H9 (cell line): ENCODE results near the gene CCBE1. TPM values are rescaled to one million over a fixed set of nuclear protein-coding genes. Genes with fewer than 3 reads are reported as not detected.
A peak's percentile ranks its signal among the peaks of the same experiment; 100 is the strongest.

Experiments used
- DNase-seq: peaks from one replicate; pipeline ENCODE4 v3.0.0-alpha.2; 2017
- H2AFZ ChIP-seq: one replicate; pipeline ENCODE4 v1.6.1; 2013; ENCODE audit warnings: mild to moderate bottlenecking, low read length, control low read depth, moderate library complexity
- H2AK5ac ChIP-seq: 2 replicates; pipeline ENCODE4 v1.6.1; 2013; ENCODE audit warnings: low read length, control low read depth, mixed read lengths; ENCODE audit not compliant: insufficient read length
- H2BK120ac ChIP-seq: one replicate; pipeline ENCODE4 v1.6.1; 2013; ENCODE audit warnings: low read depth, mild to moderate bottlenecking, low read length, control low read depth, inconsistent platforms; ENCODE audit not compliant: poor library complexity, severe bottlenecking
- H2BK12ac ChIP-seq: 2 replicates; pipeline ENCODE4 v1.6.1; 2013; ENCODE audit warnings: low read length, control low read depth, mixed read lengths, low read depth; ENCODE audit not compliant: insufficient read length
- H2BK15ac ChIP-seq: 2 replicates; pipeline ENCODE4 v1.6.1; 2013; ENCODE audit warnings: low read depth, low read length, control low read depth
- H2BK20ac ChIP-seq: one replicate; pipeline ENCODE4 v1.6.1; 2013; ENCODE audit warnings: low read depth, mild to moderate bottlenecking, low read length, control low read depth, inconsistent platforms; ENCODE audit not compliant: poor library complexity, severe bottlenecking
- H2BK5ac ChIP-seq: 2 replicates; pipeline ENCODE4 v1.6.1; 2013; ENCODE audit warnings: low read length, control low read depth, mixed read lengths; ENCODE audit not compliant: insufficient read length
- H3K14ac ChIP-seq: 2 replicates; pipeline ENCODE4 v1.6.1; 2013; ENCODE audit warnings: low read length, control low read depth; ENCODE audit not compliant: insufficient read depth
- H3K18ac ChIP-seq: 2 replicates; pipeline ENCODE4 v1.6.1; 2013; ENCODE audit warnings: low read depth, mild to moderate bottlenecking, mixed read lengths, low read length, control low read depth; ENCODE audit not compliant: insufficient read length
- H3K23ac ChIP-seq: 2 replicates; pipeline ENCODE4 v1.6.1; 2013; ENCODE audit warnings: low read length, control low read depth, mixed read lengths, low read depth; ENCODE audit not compliant: insufficient read length
- H3K23me2 ChIP-seq: 2 replicates; pipeline ENCODE4 v1.6.1; 2013; ENCODE audit warnings: low read depth, mild to moderate bottlenecking, mixed read lengths, low read length, control low read depth; ENCODE audit not compliant: insufficient read length, poor library complexity, severe bottlenecking
- H3K27ac ChIP-seq: 2 replicates; pipeline ENCODE4 v1.5.1; 2013; ENCODE audit warnings: low read length, control low read depth, mixed read lengths, low read depth; ENCODE audit not compliant: insufficient read length
- H3K27me3 ChIP-seq: 2 replicates; pipeline ENCODE4 v1.6.1; 2013; ENCODE audit warnings: low read length, control low read depth, inconsistent platforms; ENCODE audit not compliant: insufficient read depth
- H3K4ac ChIP-seq: 2 replicates; pipeline ENCODE4 v1.6.1; 2013; ENCODE audit warnings: low read depth, mild to moderate bottlenecking, control low read depth, inconsistent platforms, low read length, moderate library complexity
- H3K4me1 ChIP-seq: 2 replicates; pipeline ENCODE4 v1.6.1; 2013; ENCODE audit warnings: low read length, control low read depth, inconsistent platforms; ENCODE audit not compliant: insufficient read depth
- H3K4me2 ChIP-seq: 2 replicates; pipeline ENCODE4 v1.6.1; 2013; ENCODE audit warnings: low read length, control low read depth, mixed read lengths; ENCODE audit not compliant: insufficient read length, insufficient read depth
- H3K56ac ChIP-seq: 2 replicates; pipeline ENCODE4 v1.6.1; 2013; ENCODE audit warnings: low read depth, mild to moderate bottlenecking, mixed read lengths, low read length, control low read depth; ENCODE audit not compliant: insufficient read length
- H3K79me1 ChIP-seq: 2 replicates; pipeline ENCODE4 v1.6.1; 2013; ENCODE audit warnings: low read depth, mild to moderate bottlenecking, moderate library complexity, low read length, control low read depth, inconsistent platforms; ENCODE audit not compliant: insufficient read depth, poor library complexity, severe bottlenecking
- H3K79me2 ChIP-seq: 2 replicates; pipeline ENCODE4 v1.6.1; 2013; ENCODE audit warnings: low read length, control low read depth, inconsistent platforms; ENCODE audit not compliant: insufficient read depth
- H3K9ac ChIP-seq: 2 replicates; pipeline ENCODE4 v1.6.1; 2013; ENCODE audit warnings: low read length, control low read depth, mixed read lengths; ENCODE audit not compliant: insufficient read length; ENCODE audit errors: extremely low read depth
- H3K9me3 ChIP-seq: one replicate; pipeline ENCODE4 v1.6.1; 2013; ENCODE audit warnings: low read depth, low read length, inconsistent platforms; ENCODE audit not compliant: control insufficient read depth
- H3T11ph ChIP-seq: one replicate; pipeline ENCODE4 v1.6.1; 2013; ENCODE audit warnings: mild to moderate bottlenecking, low read length, control low read depth, inconsistent platforms
- H4K20me1 ChIP-seq: one replicate; pipeline ENCODE4 v1.6.1; 2013; ENCODE audit not compliant: control insufficient read depth, insufficient read length, insufficient read depth
- H4K5ac ChIP-seq: 2 replicates; pipeline ENCODE4 v1.6.1; 2013; ENCODE audit warnings: low read depth, mild to moderate bottlenecking, mixed read lengths, low read length, control low read depth; ENCODE audit not compliant: insufficient read length
- H4K8ac ChIP-seq: replicated peaks from 2 replicates; pipeline ENCODE4 v1.6.1; 2013; ENCODE audit warnings: low read length, control low read depth, mixed read lengths, low read depth; ENCODE audit not compliant: insufficient read length
- H4K91ac ChIP-seq: 2 replicates; pipeline ENCODE4 v1.6.1; 2013; ENCODE audit warnings: low read depth, mild to moderate bottlenecking, moderate library complexity, mixed read lengths, low read length, control low read depth; ENCODE audit not compliant: insufficient read length
- H3K27ac Mint-ChIP-seq, 3 experiments: 2 replicates in 2 of 3; 3 replicates in 1 of 3; pipeline ENCODE4 v1.8.0; 2020 to 2021; ENCODE audit warnings: mixed read lengths in 3 of 3, mild to moderate bottlenecking in 1 of 3, moderate library complexity in 1 of 3
- H3K27me3 Mint-ChIP-seq: 2 replicates; pipeline ENCODE4 v1.8.0; 2021; ENCODE audit warnings: low read depth, mild to moderate bottlenecking, moderate library complexity, mixed read lengths
- H3K36me3 Mint-ChIP-seq, 3 experiments: 2 replicates in 2 of 3; 3 replicates in 1 of 3; pipeline ENCODE4 v1.8.0; 2020 to 2021; ENCODE audit warnings: low read depth in 3 of 3, mixed read lengths in 3 of 3; ENCODE audit not compliant: insufficient read depth in 1 of 3
- H3K4me1 Mint-ChIP-seq, 2 experiments: 2 replicates each; pipeline ENCODE4 v1.8.0; 2020; ENCODE audit warnings: mixed read lengths in 2 of 2
- H3K4me3 Mint-ChIP-seq, 2 experiments: 2 replicates in 1 of 2; 3 replicates in 1 of 2; pipeline ENCODE4 v1.8.0; 2020 to 2021; ENCODE audit warnings: mild to moderate bottlenecking in 2 of 2, mixed read lengths in 2 of 2, moderate library complexity in 1 of 2
- H3K9me3 Mint-ChIP-seq, 2 experiments: 2 replicates in 1 of 2; 3 replicates in 1 of 2; pipeline ENCODE4 v1.8.0; 2020; ENCODE audit warnings: mild to moderate bottlenecking in 2 of 2, mixed read lengths in 2 of 2, moderate library complexity in 1 of 2
- WGBS: extraction: QIAGEN DNeasy Blood & Tissue Kit; methylation state at CpG from one replicate; pipeline ENCODE4 v1.1.7; 2013; ENCODE audit warnings: missing lambda C conversion rate, low lambda C conversion rate, mixed read lengths; ENCODE audit not compliant: insufficient read length; ENCODE audit errors: extremely low coverage; 5-methylcytosine and 5-hydroxymethylcytosine counted together
- total RNA-seq: library from RNA; stranded (reverse); gene quantifications from 2 replicates; pipeline ENCODE4 v1.2.1, GENCODE V29; 2021
- TF ChIP-seq, protein P1 (sequence below): fragments of 200-600 bp; sonication (generic); conservative IDR thresholded peaks from 3 replicates; pipeline ENCODE4 v1.8.0; 2021; ENCODE audit warnings: antibody characterized with exemption, mild to moderate bottlenecking

Gene CCBE1
- total RNA-seq, 1 experiment from 2014 or later: 0.39 TPM

DNA sequence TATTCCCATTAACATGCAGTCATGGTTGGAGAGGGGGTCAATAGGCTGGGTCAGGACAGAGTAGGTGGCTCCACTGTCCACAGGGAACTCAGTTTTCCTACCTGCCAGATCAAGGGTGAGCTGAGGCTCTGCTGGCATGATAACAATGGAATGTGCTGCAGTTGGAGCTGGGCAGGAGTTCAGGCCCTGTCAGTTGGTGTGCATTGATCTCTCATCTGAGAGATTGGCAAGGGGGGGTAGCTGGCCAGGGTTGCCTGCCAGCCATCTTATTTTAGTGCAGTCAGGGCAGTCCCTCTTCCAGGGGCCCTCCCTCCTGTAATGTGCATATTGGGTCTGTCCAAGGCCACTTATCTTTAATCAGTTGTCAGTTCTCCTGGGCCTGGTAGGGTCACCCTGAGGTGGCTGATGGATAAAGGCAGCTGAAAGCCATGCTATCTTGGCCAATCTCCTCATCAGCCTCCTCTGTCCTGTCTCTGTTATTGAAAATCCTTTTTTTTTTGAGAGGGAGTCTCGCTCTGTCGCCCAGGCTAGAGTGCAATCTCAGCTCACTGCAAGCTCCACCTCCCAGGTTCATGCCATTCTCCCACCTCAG is 38.1 kb upstream of the CCBE1 start:
- no peak for DNase-seq
- no peaks in the 10 kb centered on the region for H3K79me1 ChIP-seq
- H3K18ac ChIP-seq: no peak overlapping the region
- no peaks in the 10 kb centered on the region for H3K9me3 ChIP-seq
- no CpG with 5 or more reads among the region's 2 CpGs for WGBS
- no peak overlapping the region for H2BK20ac ChIP-seq
- Mint-ChIP-seq H3K4me3 (no peak overlapping the region), H3K36me3 (peaks cover 0 to 7% (median 0%) of the 10 kb centered on the region in 3 experiments; a peak in 3 of 7 replicates), H3K4me1 (peaks cover 0 to 1% of the 10 kb centered on the region in 2 experiments; a peak in 3 of 4 replicates), H3K9me3 (peaks cover 0 to 6% of the 10 kb centered on the region in 2 experiments; a peak in 1 of 5 replicates), H3K27ac (no peak overlapping the region), H3K27me3 (no peaks in the 10 kb centered on the region; the same call in none of the 2 replicates)
- no peak overlapping the region for H2BK5ac ChIP-seq
- H2BK15ac ChIP-seq: no peak overlapping the region
- no peak overlapping the region for H2AFZ ChIP-seq
- no peaks in the 10 kb centered on the region for H4K20me1 ChIP-seq
- no peak overlapping the region for H3K23ac ChIP-seq
- H4K8ac ChIP-seq: no peak overlapping the region
- no peaks in the 10 kb centered on the region for H3K79me2 ChIP-seq
- no peaks in the 10 kb centered on the region for H3K23me2 ChIP-seq
- H3K56ac ChIP-seq: no peak overlapping the region
- no peak overlapping the region for H3K27ac ChIP-seq
- H3K14ac ChIP-seq: peak overlapping the region; percentile 31; the same call in 1 of the 2 replicates
- no peak overlapping the region for H2BK12ac ChIP-seq
- TF ChIP-seq, protein P1, sequence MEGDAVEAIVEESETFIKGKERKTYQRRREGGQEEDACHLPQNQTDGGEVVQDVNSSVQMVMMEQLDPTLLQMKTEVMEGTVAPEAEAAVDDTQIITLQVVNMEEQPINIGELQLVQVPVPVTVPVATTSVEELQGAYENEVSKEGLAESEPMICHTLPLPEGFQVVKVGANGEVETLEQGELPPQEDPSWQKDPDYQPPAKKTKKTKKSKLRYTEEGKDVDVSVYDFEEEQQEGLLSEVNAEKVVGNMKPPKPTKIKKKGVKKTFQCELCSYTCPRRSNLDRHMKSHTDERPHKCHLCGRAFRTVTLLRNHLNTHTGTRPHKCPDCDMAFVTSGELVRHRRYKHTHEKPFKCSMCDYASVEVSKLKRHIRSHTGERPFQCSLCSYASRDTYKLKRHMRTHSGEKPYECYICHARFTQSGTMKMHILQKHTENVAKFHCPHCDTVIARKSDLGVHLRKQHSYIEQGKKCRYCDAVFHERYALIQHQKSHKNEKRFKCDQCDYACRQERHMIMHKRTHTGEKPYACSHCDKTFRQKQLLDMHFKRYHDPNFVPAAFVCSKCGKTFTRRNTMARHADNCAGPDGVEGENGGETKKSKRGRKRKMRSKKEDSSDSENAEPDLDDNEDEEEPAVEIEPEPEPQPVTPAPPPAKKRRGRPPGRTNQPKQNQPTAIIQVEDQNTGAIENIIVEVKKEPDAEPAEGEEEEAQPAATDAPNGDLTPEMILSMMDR: no peak
- H4K91ac ChIP-seq: no peak overlapping the region
- H3K4me1 ChIP-seq: no peaks in the 10 kb centered on the region
- H2AK5ac ChIP-seq: no peak overlapping the region
- no peak overlapping the region for H3K4me2 ChIP-seq
- H3T11ph ChIP-seq: no peak overlapping the region
- no peak overlapping the region for H4K5ac ChIP-seq
- H2BK120ac ChIP-seq: no peak overlapping the region
- no peak overlapping the region for H3K9ac ChIP-seq
- no peaks in the 10 kb centered on the region for H3K27me3 ChIP-seq
- H3K4ac ChIP-seq: no peak overlapping the region
